ENCODE data around the gene HSPB7.
A peak's percentile ranks its signal among the peaks of the same experiment; 100 is the strongest.

HSPB7 gene

GRCh38 chr1:16015491-16015890 is 2.4 kb downstream of the HSPB7 start:
- no peaks in the 10 kb centered on the region for H3F3A ChIP-seq (ENCODE audit: insufficient read depth, low read length)
- no peaks in the 10 kb centered on the region for H4K20me1 ChIP-seq (ENCODE audit: insufficient read depth, low read length)
- H3K79me2 ChIP-seq (ENCODE audit: insufficient read depth, low read length), result no peaks in the 10 kb centered on the region
- no peak overlapping the region for H3K9ac ChIP-seq (ENCODE audit: low read length)
- no peak overlapping the region for H3K4me3 ChIP-seq (ENCODE audit: low read depth, low read length, poor library complexity, severe bottlenecking)
- H3K9me3 ChIP-seq (ENCODE audit: low read length), result no peaks in the 10 kb centered on the region
- H3K27ac ChIP-seq (ENCODE audit: low read depth, low read length, poor library complexity, severe bottlenecking), result no peak overlapping the region
- H3K36me3 ChIP-seq (ENCODE audit: insufficient read depth, low read length), result no peaks in the 10 kb centered on the region
- TF ChIP-seq EZH2 (IDR thresholded peaks at IDR 0.05; ENCODE audit: borderline replicate concordance, low read length) (no peak), CTCF (IDR thresholded peaks at IDR 0.05; ENCODE audit: low read length) (no peak)
- peaks cover 8% of the 10 kb centered on the region; the same call in 1 of the 2 replicates for H3K27me3 ChIP-seq (ENCODE audit: insufficient read depth, low read length)
- no peak overlapping the region for H2AFZ ChIP-seq (ENCODE audit: low read length)
- peaks cover 24% of the 10 kb centered on the region for H3K4me1 ChIP-seq (ENCODE audit: insufficient read depth, low read length, severe bottlenecking)
- H3K4me2 ChIP-seq (ENCODE audit: low read length), result no peak overlapping the region
- no peaks in the 10 kb centered on the region for H3K9me2 ChIP-seq (ENCODE audit: low read depth, low read length)

DNA sequence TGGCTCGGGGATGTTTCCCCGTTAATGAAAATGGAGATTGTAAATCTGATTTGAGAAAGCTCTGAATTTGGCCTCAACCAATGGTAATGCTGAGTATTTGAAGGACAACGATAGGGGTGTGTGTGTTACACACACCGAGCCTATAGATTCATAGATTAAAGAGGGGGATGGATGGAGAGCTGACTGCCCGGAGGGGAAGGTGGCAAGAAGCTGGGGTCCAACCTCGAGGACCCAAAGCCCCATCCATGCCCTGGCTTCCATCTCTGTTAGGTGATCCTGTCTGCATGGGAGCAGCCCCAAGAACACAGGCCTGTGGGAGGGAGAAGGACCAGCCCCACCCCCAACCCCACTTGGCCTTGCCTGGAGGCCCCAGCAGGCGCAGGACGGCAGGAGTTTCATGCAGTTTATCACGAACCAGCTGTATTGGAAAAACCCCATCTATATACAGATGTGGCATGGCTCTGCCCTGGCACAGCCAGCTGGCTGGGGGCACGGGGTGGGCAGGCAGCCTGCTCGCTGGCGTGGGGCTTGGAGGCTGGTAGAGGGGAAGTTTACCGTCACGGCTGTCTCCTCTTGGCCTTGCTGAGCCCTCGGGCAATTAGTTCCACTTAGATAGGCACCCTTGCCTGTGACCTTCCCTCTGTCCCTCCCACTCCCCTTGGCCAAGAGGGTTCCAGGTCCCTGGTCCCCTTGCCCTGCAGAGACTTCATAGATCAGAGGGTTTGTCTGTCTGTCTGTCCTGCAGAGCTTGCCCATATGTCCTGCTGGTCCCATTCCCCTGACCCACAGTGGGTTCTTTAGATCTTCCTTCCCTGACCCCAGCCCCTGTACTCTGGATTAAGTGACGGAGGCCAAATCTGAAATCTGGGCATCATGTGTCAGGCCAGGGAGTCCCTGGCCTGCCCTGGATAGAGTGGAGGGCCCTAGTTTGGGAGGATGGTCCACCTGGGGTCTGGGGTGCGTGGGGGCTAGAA is 3.0 kb downstream of the HSPB7 start:
- H3K79me2 ChIP-seq (ENCODE audit: insufficient read depth, low read length), result no peaks in the 10 kb centered on the region
- no peaks in the 10 kb centered on the region for H3K9me3 ChIP-seq (ENCODE audit: low read length)
- H3K9me2 ChIP-seq (ENCODE audit: low read depth, low read length), result no peaks in the 10 kb centered on the region
- no peak overlapping the region for H2AFZ ChIP-seq (ENCODE audit: low read length)
- H3K36me3 ChIP-seq (ENCODE audit: insufficient read depth, low read length), result no peaks in the 10 kb centered on the region
- peak overlapping the region; percentile 33 for H3K4me2 ChIP-seq (ENCODE audit: low read length)
- H3K27ac ChIP-seq (ENCODE audit: low read depth, low read length, poor library complexity, severe bottlenecking), result no peak overlapping the region
- H3K4me3 ChIP-seq (ENCODE audit: low read depth, low read length, poor library complexity, severe bottlenecking), result no peak overlapping the region
- peaks cover 24% of the 10 kb centered on the region for H3K4me1 ChIP-seq (ENCODE audit: insufficient read depth, low read length, severe bottlenecking)
- TF ChIP-seq EZH2 (IDR thresholded peaks at IDR 0.05; ENCODE audit: borderline replicate concordance, low read length) (no peak), CTCF (IDR thresholded peaks at IDR 0.05; ENCODE audit: low read length) (no peak)
- no peaks in the 10 kb centered on the region for H4K20me1 ChIP-seq (ENCODE audit: insufficient read depth, low read length)
- peaks cover under 1% of the 10 kb centered on the region; the same call in 1 of the 2 replicates for H3K27me3 ChIP-seq (ENCODE audit: insufficient read depth, low read length)
- H3F3A ChIP-seq (ENCODE audit: insufficient read depth, low read length), result no peaks in the 10 kb centered on the region
- H3K9ac ChIP-seq (ENCODE audit: low read length), result no peak overlapping the region; the same call in 1 of the 2 replicates

DNA sequence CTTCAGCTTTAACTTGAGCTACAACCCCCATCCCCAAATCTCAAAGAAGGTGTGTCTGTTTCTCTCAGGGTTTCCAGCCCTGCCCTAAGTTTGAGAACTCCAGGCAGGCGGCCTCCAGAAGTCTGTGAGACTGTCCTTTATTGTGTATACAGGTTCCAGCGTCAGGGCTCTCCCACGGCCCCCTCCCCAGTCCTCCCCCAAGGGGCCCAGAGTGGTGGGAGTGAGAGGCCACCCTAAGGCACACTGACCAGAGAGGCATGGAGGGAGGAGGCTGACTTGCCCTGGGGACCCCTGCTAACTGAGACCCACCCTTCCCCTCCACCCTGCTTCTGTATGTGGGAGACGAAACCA is 4.0 kb downstream of the HSPB7 start:
- H3K36me3 ChIP-seq (ENCODE audit: insufficient read depth, low read length), result no peaks in the 10 kb centered on the region
- no peak overlapping the region for H2AFZ ChIP-seq (ENCODE audit: low read length)
- no peaks in the 10 kb centered on the region for H4K20me1 ChIP-seq (ENCODE audit: insufficient read depth, low read length)
- no peaks in the 10 kb centered on the region for H3K9me2 ChIP-seq (ENCODE audit: low read depth, low read length)
- no peaks in the 10 kb centered on the region for H3K9me3 ChIP-seq (ENCODE audit: low read length)
- no peaks in the 10 kb centered on the region; the same call in 1 of the 2 replicates for H3K27me3 ChIP-seq (ENCODE audit: insufficient read depth, low read length)
- H3K4me2 ChIP-seq (ENCODE audit: low read length), result no peak overlapping the region
- no peaks in the 10 kb centered on the region for H3F3A ChIP-seq (ENCODE audit: insufficient read depth, low read length)
- H3K4me3 ChIP-seq (ENCODE audit: low read depth, low read length, poor library complexity, severe bottlenecking), result no peak overlapping the region
- peaks cover 24% of the 10 kb centered on the region for H3K4me1 ChIP-seq (ENCODE audit: insufficient read depth, low read length, severe bottlenecking)
- TF ChIP-seq EZH2 (IDR thresholded peaks at IDR 0.05; ENCODE audit: borderline replicate concordance, low read length) (no peak), CTCF (IDR thresholded peaks at IDR 0.05; ENCODE audit: low read length) (no peak)
- no peak overlapping the region for H3K9ac ChIP-seq (ENCODE audit: low read length)
- H3K27ac ChIP-seq (ENCODE audit: low read depth, low read length, poor library complexity, severe bottlenecking), result no peak overlapping the region
- no peaks in the 10 kb centered on the region for H3K79me2 ChIP-seq (ENCODE audit: insufficient read depth, low read length)

All from OCI-LY1 (cell line).